GM23248 (cell line): ENCODE measurements around the gene RNU1-4. TPM values are rescaled to one million over a fixed set of nuclear protein-coding genes. Genes with fewer than 3 reads are reported as not detected.
"Not testable (repeated sequence)": the region's sequence is repeated elsewhere in the genome, so short reads cannot be mapped to it uniquely, and the experiment has no call there.

Experiments
- DNase-seq: peaks from one replicate; pipeline ENCODE4 v3.0.0-alpha.2; 2015
- H2AFZ ChIP-seq: fragments of 200-600 bp; sonication (generic); 2 replicates; pipeline ENCODE4 v1.6.1; 2016; ENCODE audit warnings: antibody characterized with exemption
- H3F3A ChIP-seq: fragments of 200-600 bp; sonication (generic); 2 replicates; pipeline ENCODE4 v1.6.1; 2016; ENCODE audit warnings: mild to moderate bottlenecking, antibody characterized with exemption, mixed run types; ENCODE audit not compliant: insufficient read depth
- H3K27ac ChIP-seq: fragments of 200-600 bp; sonication (generic); 2 replicates; pipeline ENCODE4 v1.5.1; 2016; ENCODE audit warnings: mild to moderate bottlenecking
- H3K27me3 ChIP-seq: fragments of 200-600 bp; sonication (generic); replicated peaks from 2 replicates; pipeline ENCODE4 v1.6.1; 2016; ENCODE audit warnings: mild to moderate bottlenecking; ENCODE audit not compliant: insufficient read depth
- H3K36me3 ChIP-seq: fragments of 200-600 bp; sonication (generic); 2 replicates; pipeline ENCODE4 v1.6.1; 2016; ENCODE audit warnings: low read depth, mild to moderate bottlenecking
- H3K4me1 ChIP-seq: fragments of 200-600 bp; sonication (generic); 2 replicates; pipeline ENCODE4 v1.6.1; 2016; ENCODE audit warnings: mild to moderate bottlenecking; ENCODE audit not compliant: insufficient read depth
- H3K4me2 ChIP-seq: fragments of 200-600 bp; sonication (generic); one replicate; pipeline ENCODE4 v1.6.1; 2016; ENCODE audit warnings: mild to moderate bottlenecking; ENCODE audit not compliant: unreplicated experiment
- H3K4me3 ChIP-seq: fragments of 200-600 bp; sonication (generic); 2 replicates; pipeline ENCODE4 v1.5.1; 2016; ENCODE audit warnings: mild to moderate bottlenecking
- H3K79me2 ChIP-seq: fragments of 200-600 bp; sonication (generic); 2 replicates; pipeline ENCODE4 v1.6.1; 2016; ENCODE audit warnings: mild to moderate bottlenecking; ENCODE audit not compliant: insufficient read depth
- H3K9ac ChIP-seq: fragments of 200-600 bp; sonication (generic); 2 replicates; pipeline ENCODE4 v1.6.1; 2016; ENCODE audit warnings: mild to moderate bottlenecking
- H3K9me2 ChIP-seq: fragments of 200-600 bp; sonication (generic); 2 replicates; pipeline ENCODE4 v1.6.1; 2016; ENCODE audit warnings: mixed run types, mild to moderate bottlenecking, moderate library complexity; ENCODE audit not compliant: insufficient read depth
- H3K9me3 ChIP-seq: fragments of 200-600 bp; sonication (generic); one replicate; pipeline ENCODE4 v1.6.1; 2017; ENCODE audit warnings: low read depth
- H4K20me1 ChIP-seq: fragments of 200-600 bp; sonication (generic); 2 replicates; pipeline ENCODE4 v1.6.0; 2016; ENCODE audit not compliant: insufficient read depth
- WGBS, 2 experiments: methylation state at CpG; one replicate each; pipeline ENCODE4 v1.1.6; 2015 to 2017; ENCODE audit warnings: low lambda C conversion rate in 2 of 2, low coverage in 1 of 2; ENCODE audit errors: missing lambda C conversion rate in 2 of 2; 5-methylcytosine and 5-hydroxymethylcytosine counted together
- in situ Hi-C: fragments of 300-500 bp; cut with MboI; formaldehyde crosslinking; loops from 2 replicates; pipeline ENCODE4 v1.15.0; 2020
- polyA plus RNA-seq: library from polyadenylated mRNA; unstranded; fragments of >200 nt; fragmentation: Nextera tagmentation; extraction: Ambion mirVana; gene quantifications from 2 replicates; pipeline ENCODE4 v1.2.1, GENCODE V29; 2016
- small RNA-seq: library from RNA; depleted of rRNA; stranded (forward); fragments of <200 nt; gene quantifications from one replicate; pipeline ENCODE3, GENCODE V24; 2014; ENCODE audit warnings: low read depth, low replicate concordance
- total RNA-seq: library from RNA; depleted of rRNA; stranded (reverse); fragments of >200 nt; shearing (Covaris generic); gene quantifications from 2 replicates; pipeline ENCODE4 v1.2.3, GENCODE V29; 2014; rRNA removed

The RNU1-4 gene
- total and polyA plus RNA-seq, 2 experiments from 2014 or later: not detected

- H3K9ac ChIP-seq, H3K4me2 ChIP-seq, H3K9me2 ChIP-seq, H2AFZ ChIP-seq, H4K20me1 ChIP-seq, H3K4me1 ChIP-seq, in situ Hi-C loops, H3F3A ChIP-seq, H3K27ac ChIP-seq, H3K9me3 ChIP-seq, H3K4me3 ChIP-seq, H3K79me2 ChIP-seq, H3K36me3 ChIP-seq, DNase-seq: not testable (repeated sequence)
- no CpG with 5 or more reads among the region's 2 CpGs for WGBS, 2 experiments
- H3K27me3 ChIP-seq: peaks cover 34% of the 10 kb centered on the region
Observed at GRCh38 chr1:16781033-16781432, 40.7 kb downstream of the RNU1-4 start.

- 79 to 82% methylated on average over 4 to 5 of the region's 5 CpGs for WGBS, 2 experiments
- H3F3A ChIP-seq, in situ Hi-C loops, H3K79me2 ChIP-seq, DNase-seq, H3K4me3 ChIP-seq, H3K9ac ChIP-seq, H3K36me3 ChIP-seq, H3K4me2 ChIP-seq, H2AFZ ChIP-seq, H3K27ac ChIP-seq, H3K9me2 ChIP-seq, H4K20me1 ChIP-seq, H3K9me3 ChIP-seq, H3K4me1 ChIP-seq: not testable (repeated sequence)
- peaks cover 40% of the 10 kb centered on the region for H3K27me3 ChIP-seq
Observed at GRCh38 chr1:16781625-16782024, 41.3 kb downstream of the RNU1-4 start.

DNA sequence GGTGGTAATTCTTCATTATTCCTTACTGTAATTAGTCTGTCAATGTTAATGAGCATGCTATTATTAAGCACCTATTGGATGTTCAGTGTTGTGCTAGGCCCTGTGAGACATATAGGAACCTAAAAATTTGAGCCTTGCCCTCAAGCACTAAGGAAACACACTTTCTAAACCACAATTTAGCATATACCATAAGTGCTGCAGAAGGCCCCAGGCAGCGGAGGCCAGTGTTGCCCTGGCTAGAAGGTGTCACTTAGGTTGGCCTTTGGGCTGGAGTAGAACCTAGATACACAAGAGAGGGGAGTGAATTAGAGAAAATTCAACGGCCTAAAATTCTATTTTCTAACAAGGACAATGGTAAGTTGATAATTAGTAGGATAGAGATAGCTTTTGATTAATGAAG lies 44.6 kb downstream of the RNU1-4 start:
- peaks cover 22% of the 10 kb centered on the region for H3K27me3 ChIP-seq
- H3K9me2 ChIP-seq, H3K4me3 ChIP-seq, H3K9ac ChIP-seq, H3K4me1 ChIP-seq, H3K9me3 ChIP-seq, H3F3A ChIP-seq, H3K79me2 ChIP-seq, H3K4me2 ChIP-seq, H4K20me1 ChIP-seq, H3K27ac ChIP-seq, H2AFZ ChIP-seq, H3K36me3 ChIP-seq, in situ Hi-C loops, DNase-seq: not testable (repeated sequence)
- 50% methylated on average over 1 of the region's 2 CpGs; no CpG with 5 or more reads in 1 of the 2 experiments for WGBS, 2 experiments

- H3K36me3 ChIP-seq, DNase-seq, H3F3A ChIP-seq, in situ Hi-C loops, H3K79me2 ChIP-seq, H3K27ac ChIP-seq, H3K9me3 ChIP-seq, H3K9me2 ChIP-seq, H3K4me2 ChIP-seq, H3K4me1 ChIP-seq, H3K4me3 ChIP-seq, H4K20me1 ChIP-seq, H2AFZ ChIP-seq, H3K9ac ChIP-seq: not testable (repeated sequence)
- 7 to 11% methylated on average over 4 of the region's 4 CpGs for WGBS, 2 experiments
- peaks cover 18% of the 10 kb centered on the region for H3K27me3 ChIP-seq
Observed at GRCh38 chr1:16786362-16786761, 46.0 kb downstream of the RNU1-4 start.

DNA sequence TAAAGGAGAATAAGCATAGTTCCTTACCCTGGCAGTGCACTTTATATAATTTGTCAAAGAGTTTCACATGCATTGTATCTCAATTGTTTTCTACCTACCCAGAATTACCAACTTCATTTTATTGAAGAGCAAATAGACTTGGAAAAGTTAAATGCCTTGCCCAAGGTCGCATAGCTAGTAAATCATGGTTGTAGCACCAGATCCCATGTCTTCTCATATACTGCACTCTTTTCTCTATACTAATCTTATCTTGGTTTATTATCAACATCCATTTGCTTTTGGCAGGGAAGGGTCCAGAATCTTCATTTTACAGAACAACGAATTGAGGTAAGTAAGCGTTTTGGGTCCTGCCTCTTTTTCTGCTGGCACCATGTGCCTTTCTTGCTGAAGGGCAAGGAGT lies 46.9 kb downstream of the RNU1-4 start:
- H3K4me1 ChIP-seq, H3K4me2 ChIP-seq, H3K9me3 ChIP-seq, H3K79me2 ChIP-seq, H4K20me1 ChIP-seq, H3F3A ChIP-seq, in situ Hi-C loops, H3K9ac ChIP-seq, H3K27ac ChIP-seq, H3K9me2 ChIP-seq, H3K4me3 ChIP-seq, H3K36me3 ChIP-seq, DNase-seq, H2AFZ ChIP-seq: not testable (repeated sequence)
- 77 to 79% methylated on average over 2 to 3 of the region's 3 CpGs for WGBS, 2 experiments
- peaks cover 18% of the 10 kb centered on the region for H3K27me3 ChIP-seq

- H3K9me2 ChIP-seq, in situ Hi-C loops: not testable (repeated sequence)
Observed at GRCh38 chr1:16787711-16788110, 47.4 kb downstream of the RNU1-4 start.

More at GRCh38 chr1:16787711-16788110, 47.4 kb downstream of the RNU1-4 start:
- not testable (repeated sequence) for H3K9ac ChIP-seq, H3F3A ChIP-seq, H3K9me3 ChIP-seq, H3K79me2 ChIP-seq, H3K4me3 ChIP-seq, DNase-seq, H3K4me1 ChIP-seq, H3K36me3 ChIP-seq, H2AFZ ChIP-seq, H3K27ac ChIP-seq, H4K20me1 ChIP-seq, H3K4me2 ChIP-seq
- H3K27me3 ChIP-seq: peaks cover 16% of the 10 kb centered on the region; the same call in 1 of the 2 replicates
- WGBS, 2 experiments: 36 to 41% methylated on average over 3 of the region's 5 CpGs

Small RNA genes within 50 kb of the gene (small RNA-seq; reads per million reads assigned to genes)
- gene RNU1-4: not detected

Other genes with a start within 250 kb of the RNU1-4 start
- under 0.01 TPM in 1 of 2 replicates, not detected in the other for gene RNU1-1, start 226.2 kb upstream of the RNU1-4 start, total RNA-seq
- gene RNU1-1, start 226.2 kb upstream of the RNU1-4 start, polyA plus RNA-seq: not detected in 2 replicates
- 18.6 and 41.0 TPM in 2 replicates for gene NBPF1, start 127.0 kb upstream of the RNU1-4 start, total RNA-seq
- 21.2 and 22.5 TPM in 2 replicates for gene NBPF1, start 127.0 kb upstream of the RNU1-4 start, polyA plus RNA-seq
- under 0.01 TPM in 1 of 2 replicates, not detected in the other for gene RNU1-3, start 73.6 kb upstream of the RNU1-4 start, total RNA-seq
- gene RNU1-3, start 73.6 kb upstream of the RNU1-4 start, polyA plus RNA-seq: not detected in 2 replicates
- gene RNU1-2, start 155.5 kb downstream of the RNU1-4 start, total RNA-seq: under 0.01 TPM in 1 of 2 replicates, not detected in the other
- gene RNU1-2, start 155.5 kb downstream of the RNU1-4 start, polyA plus RNA-seq: not detected in 2 replicates
- 17.6 and 24.0 TPM in 2 replicates for gene CROCC, start 181.4 kb downstream of the RNU1-4 start, total RNA-seq
- 5.2 and 7.0 TPM in 2 replicates for gene CROCC, start 181.4 kb downstream of the RNU1-4 start, polyA plus RNA-seq
- gene MFAP2, start 240.1 kb downstream of the RNU1-4 start, total RNA-seq: 164 and 189 TPM in 2 replicates
- 469 and 471 TPM in 2 replicates for gene MFAP2, start 240.1 kb downstream of the RNU1-4 start, polyA plus RNA-seq